Psoas muscle (tissue), 8 donors: ENCODE results near the gene WWOX. TPM values are rescaled to one million over a fixed set of nuclear protein-coding genes. Genes with fewer than 3 reads are reported as not detected.

ENCODE experiments used
- ATAC-seq, 4 donors: fragments of 200-7000 bp; cut with Tn5 transposase; one replicate each; pipeline ENCODE4 v1.9.1; 2020; ENCODE audit warnings: moderate library complexity in 3 of 4, mild to moderate bottlenecking in 2 of 4
- DNase-seq, 2 donors: peaks; one replicate each; pipeline ENCODE4 v3.0.0-alpha.2; 2020
- H3K27ac ChIP-seq: fragments of 200-600 bp; one replicate; pipeline ENCODE4 v1.8.0; 2022
- H3K27me3 ChIP-seq, 3 donors: fragments of 200-600 bp in 1 of 3; one replicate each; pipeline versions ENCODE4 v1.6.1 to v1.8.0; 2013 to 2022; ENCODE audit warnings: low read length in 2 of 3, mild to moderate bottlenecking in 2 of 3, moderate library complexity in 1 of 3; ENCODE audit not compliant: insufficient read depth in 3 of 3
- H3K36me3 ChIP-seq, 2 donors: fragments of 200-600 bp in 1 of 2; one replicate each; pipeline versions ENCODE4 v1.6.1 to v1.8.0; 2013 to 2022; ENCODE audit warnings: low read depth in 1 of 2, mild to moderate bottlenecking in 1 of 2, moderate library complexity in 1 of 2; ENCODE audit not compliant: insufficient read depth in 1 of 2
- H3K4me1 ChIP-seq: fragments of 200-600 bp; one replicate; pipeline ENCODE4 v1.8.0; 2022
- H3K4me3 ChIP-seq: fragments of 200-600 bp; one replicate; pipeline ENCODE4 v1.8.0; 2022; ENCODE audit warnings: mild to moderate bottlenecking
- H3K9me3 ChIP-seq: fragments of 200-600 bp; one replicate; pipeline ENCODE4 v1.8.0; 2022
- CTCF ChIP-seq: fragments of 200-600 bp; IDR thresholded peaks from one replicate; pipeline ENCODE4 v1.8.0; 2022; ENCODE audit warnings: antibody characterized with exemption
- WGBS, 3 donors: extraction: QIAGEN DNeasy Blood & Tissue Kit; methylation state at CpG; one replicate each; pipeline versions ENCODE4 v1.1.6 to v1.1.7; 2013; 5-methylcytosine and 5-hydroxymethylcytosine counted together
- intact Hi-C, 2 donors: fragments of 100-400 bp; cut with DNase I; formaldehyde crosslinking; loops; one replicate each; pipeline versions ENCODE4 v1.11.0 to v1.14.2; 2022
- polyA plus RNA-seq, 3 donors: library from polyadenylated mRNA; stranded (reverse); fragments of 200-250 nt; gene quantifications; one replicate each; pipeline ENCODE4 v1.2.3, GENCODE V29; 2013
- total RNA-seq, 4 donors: library from RNA; stranded (reverse); fragmentation: NEBNext Ultra II Directional in 2 of 4; extraction: Animal tissue kit (Norgen Biotek cat#: 25700) in 2 of 4; gene quantifications; one replicate each; pipeline versions ENCODE4 v1.2.1 to v1.2.4, GENCODE V29; 2021 to 2023
- donor health status: healthy with polysubstance abuse.
- donor health status: DM: no; HTN: no; CAD: no; lungs with moderate emphysema.
- donor health status: Bipolar disorder and iron deficiency.
- donor health status: healthy.
- donor health status: DM: yes; HTN: yes; CAD: no.
- donor health status: DM: no; HTN: no; CAD: no.
- donor health status: DM: no; HTN: no; CAD: no.
- donor health status: DM: yes; HTN: yes; CAD: no.

WWOX gene
- total and polyA plus RNA-seq, 7 donors: 3.1 to 6.6 (median 5.0) TPM

DNA sequence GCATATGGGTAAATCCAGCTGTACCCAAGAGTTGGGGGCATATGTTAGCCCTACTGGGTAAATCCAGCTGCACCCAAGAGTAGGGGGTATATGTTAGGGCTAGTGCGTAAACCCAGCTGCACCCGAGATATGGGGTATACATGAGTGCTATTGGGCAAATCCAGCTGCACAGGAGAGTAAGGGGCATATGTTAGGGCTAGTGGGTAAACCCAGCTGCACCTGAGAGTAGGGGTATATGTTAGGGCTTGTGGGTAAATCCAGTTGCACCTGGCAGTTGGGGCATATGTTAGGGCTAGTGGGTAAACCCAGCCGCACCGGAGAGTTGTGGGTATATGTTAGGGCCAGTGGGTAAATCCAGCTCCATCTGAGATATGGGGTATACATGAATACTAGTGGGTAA lies 80.9 kb downstream of the WWOX start:
- no peaks in the 10 kb centered on the region for H3K36me3 ChIP-seq
- DNase-seq (no peak), ATAC-seq (no peak)
- H3K9me3 ChIP-seq: no peaks in the 10 kb centered on the region
- no peak for TF ChIP-seq CTCF
- WGBS, 3 donors: 88 to 97% (median 90%) methylated on average over 4 of the region's 4 CpGs
- no peaks in the 10 kb centered on the region for H3K4me1 ChIP-seq
- intact Hi-C loops: no loop called here
- H3K27ac ChIP-seq: no peak overlapping the region
- H3K4me3 ChIP-seq: no peak overlapping the region
- H3K27me3 ChIP-seq: no peaks in the 10 kb centered on the region

- Histone ChIP-seq H3K27me3 (no peaks in the 10 kb centered on the region), H3K4me3 (no peak overlapping the region), H3K9me3 (no peaks in the 10 kb centered on the region), H3K36me3 (no peaks in the 10 kb centered on the region), H3K27ac (no peak overlapping the region), H3K4me1 (no peaks in the 10 kb centered on the region)
- intact Hi-C loops: no loop called here
- ATAC-seq (no peak), DNase-seq (no peak)
- 67 to 75% (median 72%) methylated on average over 15 of the region's 15 CpGs for WGBS, 3 donors
- TF ChIP-seq CTCF: no peak
Measured at GRCh38 chr16:78183437-78184237, 84.2 kb downstream of the WWOX start.

DNA sequence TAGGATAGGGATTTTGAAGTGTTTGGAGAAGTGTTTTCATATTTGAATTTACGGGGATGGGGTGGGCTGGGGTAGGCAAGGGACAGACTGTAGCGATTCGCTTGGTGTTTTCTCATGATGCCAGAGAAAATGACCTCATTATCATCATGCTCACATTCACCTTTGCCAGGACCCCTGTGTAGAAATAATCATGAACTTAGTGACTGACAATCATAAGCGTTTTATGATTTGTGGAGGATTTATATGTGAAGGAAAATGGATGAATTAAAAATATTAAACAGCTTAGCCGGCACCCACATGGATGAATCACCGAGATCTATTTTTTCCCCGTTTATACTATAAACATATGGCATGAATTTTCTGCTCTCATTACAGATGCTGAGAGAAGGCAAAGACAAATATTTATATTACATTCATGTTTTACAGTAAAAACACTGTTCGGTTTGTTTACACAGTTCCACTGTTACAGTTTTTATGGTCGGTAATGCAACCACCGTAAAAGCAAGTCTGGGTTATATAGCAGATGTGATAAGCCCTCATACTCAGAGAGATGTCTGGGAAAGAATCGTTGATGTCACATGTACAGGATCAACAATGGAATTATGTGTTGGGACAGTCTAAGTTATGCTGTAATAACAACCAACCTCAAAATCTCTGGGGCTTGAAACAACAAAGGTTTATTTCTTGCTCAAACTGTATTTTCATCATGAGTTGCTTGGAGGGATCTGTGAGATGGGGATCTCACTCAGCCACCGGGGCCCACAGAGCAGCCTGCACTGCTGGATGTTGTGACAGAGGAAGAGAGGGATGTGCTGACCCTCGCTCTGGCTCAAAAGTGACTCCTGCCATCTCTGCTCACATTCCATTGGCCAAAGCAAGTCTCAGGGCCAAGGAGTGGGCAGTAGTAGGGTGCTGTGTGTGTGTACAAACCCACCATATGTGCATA lies 85.1 kb downstream of the WWOX start:
- ATAC-seq (no peak), DNase-seq (no peak)
- H3K27ac ChIP-seq: no peak overlapping the region
- no peaks in the 10 kb centered on the region for H3K9me3 ChIP-seq
- no peaks in the 10 kb centered on the region for H3K36me3 ChIP-seq
- no peaks in the 10 kb centered on the region for H3K27me3 ChIP-seq
- 67 to 73% (median 69%) methylated on average over 13 of the region's 13 CpGs for WGBS, 3 donors
- intact Hi-C loops: no loop called here
- no peak overlapping the region for H3K4me3 ChIP-seq
- TF ChIP-seq CTCF: no peak
- H3K4me1 ChIP-seq: no peaks in the 10 kb centered on the region

- intact Hi-C loops: no loop called here
- DNase-seq (no peak), ATAC-seq (no peak)
- no peak for TF ChIP-seq CTCF
- WGBS, 3 donors: 92 to 98% (median 97%) methylated on average over 7 of the region's 7 CpGs
- H3K36me3 ChIP-seq: no peaks in the 10 kb centered on the region
- H3K4me1 ChIP-seq: no peaks in the 10 kb centered on the region
- H3K4me3 ChIP-seq: no peak overlapping the region
- H3K9me3 ChIP-seq: no peaks in the 10 kb centered on the region
- no peaks in the 10 kb centered on the region for H3K27me3 ChIP-seq
- no peak overlapping the region for H3K27ac ChIP-seq
Measured at GRCh38 chr16:78189121-78189520, 89.7 kb downstream of the WWOX start.
